ENCODE data around the gene AIDA.

GRCh38 chr1:222739465-222739864, 27.2 kb upstream of the AIDA start:
- TF ChIP-seq MAX (IDR thresholded peaks at IDR 0.05) (no peak), RAD21 (IDR thresholded peaks at IDR 0.05; ENCODE audit: low read depth) (no peak)

Data from Ishikawa (cell line).